Posterior cingulate gyrus (tissue), 11 donors: ENCODE measurements around the gene PTPRG.
A peak's percentile ranks its signal among the peaks of the same experiment; 100 is the strongest.

Source experiments
- DNase-seq, 10 donors: peaks; one replicate each; pipeline versions ENCODE4 v3.0.0 to v3.0.0-alpha.2; 2020 to 2021; ENCODE audit warnings: mixed read lengths in 3 of 10
- intact Hi-C: fragments of 100-400 bp; cut with DNase I; formaldehyde crosslinking; loops from one replicate; pipeline ENCODE4 v1.15.1; 2023

PTPRG gene

GRCh38 chr3:61844346-61844745, 283.0 kb downstream of the PTPRG start:
- intact Hi-C loops, result no loop called here

DNA sequence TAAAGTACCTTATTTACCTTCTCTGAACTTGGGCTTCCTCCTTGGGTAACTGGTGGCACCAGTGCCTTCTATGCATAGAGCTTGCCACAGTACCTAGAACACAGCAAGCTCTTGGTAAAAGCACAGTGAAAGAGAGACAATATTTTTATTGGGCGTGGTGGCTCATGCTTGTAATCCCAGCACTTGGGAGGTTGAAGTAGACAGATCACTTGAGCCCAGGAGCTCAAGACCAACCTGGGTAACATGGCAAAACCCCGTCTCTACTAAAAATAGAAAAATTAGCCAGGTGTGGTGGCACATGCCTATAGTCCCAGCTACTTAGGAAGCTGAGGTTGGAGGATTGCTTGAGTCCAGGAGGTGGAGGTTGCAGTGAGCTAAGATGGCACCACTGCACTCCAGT, 285.1 kb downstream of the PTPRG start:
- intact Hi-C loops, result no loop called here
- no peak for DNase-seq

More at GRCh38 chr3:61844346-61844745, 283.0 kb downstream of the PTPRG start:
- no peak for DNase-seq

DNA sequence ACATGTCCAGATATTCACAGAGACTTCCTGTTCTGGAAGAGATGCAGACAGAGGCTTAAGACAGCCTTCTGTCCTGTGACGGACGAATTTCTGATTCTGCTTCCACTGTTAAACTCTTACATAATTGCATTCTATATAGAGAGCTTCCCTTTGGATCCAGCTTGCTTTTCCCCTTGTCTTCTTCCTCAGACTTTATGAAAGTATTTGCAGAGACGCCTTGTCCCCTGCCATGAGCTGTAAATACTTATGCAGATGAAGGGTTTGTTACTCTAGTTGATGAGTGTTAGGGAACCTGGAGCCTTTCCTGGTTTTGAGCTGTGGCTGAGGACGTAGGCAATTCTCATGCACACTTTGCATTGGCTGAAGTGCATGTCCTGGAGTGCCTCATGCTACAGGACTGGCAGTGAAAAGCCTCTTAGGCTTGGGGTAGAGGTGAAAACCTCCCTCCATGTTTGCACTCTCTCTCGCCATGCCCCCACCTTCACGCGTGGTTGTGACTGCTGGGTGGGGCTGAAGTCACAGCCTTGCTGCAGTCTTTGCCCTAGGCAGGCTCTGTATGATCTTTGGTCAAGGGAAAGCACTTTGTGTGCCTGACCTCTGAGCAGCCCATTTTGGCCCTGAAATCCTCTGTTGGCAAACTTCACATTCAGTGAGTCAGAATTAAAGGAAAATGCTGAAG, 286.6 kb downstream of the PTPRG start:
- DNase-seq, result peak in 6 of 10 donors; percentile 10 to 83 (median 29)
- intact Hi-C loops, result no loop called here

DNA sequence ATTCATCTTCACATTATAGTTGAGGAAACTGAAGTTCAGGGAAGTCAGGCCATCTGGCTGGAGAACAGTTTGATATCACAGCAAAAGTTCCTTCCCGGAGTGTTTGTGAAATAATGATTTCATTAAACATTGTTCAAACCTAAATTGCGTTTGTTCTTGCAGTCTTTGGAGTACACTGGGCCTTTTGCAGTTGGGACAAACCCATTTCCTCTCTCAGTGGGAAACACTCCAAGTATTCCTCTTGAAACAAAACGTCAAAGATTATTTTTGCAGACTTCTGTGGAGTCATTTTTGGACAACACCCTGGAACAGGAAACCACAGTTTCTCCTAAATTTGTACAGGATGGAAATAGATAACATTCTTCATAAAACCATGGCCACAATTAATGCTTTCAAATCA, 287.5 kb downstream of the PTPRG start:
- no peak for DNase-seq
- intact Hi-C loops, result no loop called here

DNA sequence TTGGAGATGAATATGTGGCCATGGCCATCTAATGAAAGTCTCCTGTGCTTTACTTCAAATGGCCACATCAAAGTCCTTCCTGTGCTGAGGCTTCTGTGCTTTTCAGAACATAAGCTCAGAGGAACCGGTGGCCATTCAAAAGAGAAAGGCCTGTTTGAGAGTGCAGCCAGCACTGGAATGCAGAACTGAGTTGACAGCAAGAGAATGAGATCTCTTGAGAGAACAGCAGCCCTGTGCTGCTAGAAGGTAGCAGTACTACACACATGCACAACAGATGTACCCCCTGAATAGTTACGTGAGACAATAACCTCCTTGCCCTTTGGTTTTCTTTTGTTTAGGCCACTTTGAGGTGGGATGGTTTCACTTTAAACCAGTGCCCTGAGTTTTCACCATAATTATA, 292.5 kb downstream of the PTPRG start:
- no peak for DNase-seq
- intact Hi-C loops, result loop anchor here (10.0 kb wide), 1 partner anchor 289 kb away; the partner anchor contains the start of gene PTPRG

DNA sequence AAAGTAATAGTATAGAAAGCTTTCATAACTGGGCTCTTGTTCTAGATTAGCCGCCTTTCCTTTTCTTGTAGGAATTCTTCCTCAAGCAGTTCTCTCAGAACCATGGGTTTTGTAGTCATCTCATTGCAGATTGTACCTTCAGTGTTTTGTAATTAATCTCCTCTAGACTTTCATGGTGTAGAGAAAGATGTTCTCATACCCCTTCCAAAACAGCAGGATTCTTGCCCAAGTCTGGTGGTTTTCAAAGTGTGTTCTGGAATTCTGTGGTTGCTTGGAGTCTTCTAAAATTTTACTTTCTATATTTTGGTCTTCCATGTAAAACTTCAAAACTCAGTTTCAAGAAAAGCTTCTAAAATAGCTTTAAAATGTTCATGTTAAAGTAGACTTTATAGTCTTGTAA, 293.8 kb downstream of the PTPRG start:
- intact Hi-C loops, result loop anchor here (5.0 to 10.0 kb wide), 2 partner anchors 290 to 332 kb away; partner anchors contain the start of gene PTPRG
- DNase-seq, result no peak

GRCh38 chr3:61857297-61857696, 295.9 kb downstream of the PTPRG start:
- intact Hi-C loops, result loop anchor here (5.0 to 10.0 kb wide), 2 partner anchors 292 to 330 kb away; partner anchors contain the start of gene PTPRG
- DNase-seq, result no peak

DNA sequence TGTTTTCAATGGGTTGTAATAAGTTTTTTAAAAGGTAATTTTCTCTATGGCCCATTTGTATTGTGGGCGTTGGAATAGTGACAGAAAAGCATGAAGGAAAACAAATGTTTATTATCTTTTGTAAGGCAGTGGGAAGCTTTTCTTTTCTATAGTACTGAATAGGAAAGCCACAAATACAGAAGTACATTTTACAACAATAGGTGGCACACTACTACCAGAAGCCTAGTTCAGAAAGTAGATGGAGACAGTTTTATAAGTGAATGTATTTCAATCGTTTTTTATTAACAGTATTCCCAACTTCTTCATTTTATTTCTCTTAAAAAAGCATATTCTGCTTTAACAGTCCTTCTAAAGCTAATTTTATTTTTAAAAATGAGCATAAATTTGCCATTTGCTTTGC, 296.7 kb downstream of the PTPRG start:
- intact Hi-C loops, result loop anchor here (5.0 to 10.0 kb wide), 2 partner anchors 293 to 329 kb away; partner anchors contain the start of gene PTPRG
- no peak for DNase-seq

DNA sequence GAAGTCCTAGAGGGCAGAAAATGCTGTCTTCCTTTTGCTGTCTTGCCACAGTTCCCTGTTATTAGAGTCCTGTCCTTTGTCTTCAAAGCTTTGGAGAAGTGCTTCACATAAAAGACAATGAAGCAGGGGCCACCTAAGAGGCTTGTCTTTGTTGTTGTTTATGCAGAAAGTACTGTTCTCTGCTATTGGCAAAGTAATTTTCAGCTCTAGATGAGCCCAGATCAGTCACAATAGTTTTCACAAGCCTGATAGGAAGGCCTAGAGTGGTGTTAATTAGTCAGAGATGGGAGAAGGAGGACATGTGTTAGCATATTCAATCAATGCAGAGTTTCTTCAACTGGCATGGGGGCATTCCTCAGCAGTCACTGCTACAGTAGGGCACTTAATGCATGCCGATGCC, 300.0 kb downstream of the PTPRG start:
- DNase-seq, result no peak
- intact Hi-C loops, result no loop called here

DNA sequence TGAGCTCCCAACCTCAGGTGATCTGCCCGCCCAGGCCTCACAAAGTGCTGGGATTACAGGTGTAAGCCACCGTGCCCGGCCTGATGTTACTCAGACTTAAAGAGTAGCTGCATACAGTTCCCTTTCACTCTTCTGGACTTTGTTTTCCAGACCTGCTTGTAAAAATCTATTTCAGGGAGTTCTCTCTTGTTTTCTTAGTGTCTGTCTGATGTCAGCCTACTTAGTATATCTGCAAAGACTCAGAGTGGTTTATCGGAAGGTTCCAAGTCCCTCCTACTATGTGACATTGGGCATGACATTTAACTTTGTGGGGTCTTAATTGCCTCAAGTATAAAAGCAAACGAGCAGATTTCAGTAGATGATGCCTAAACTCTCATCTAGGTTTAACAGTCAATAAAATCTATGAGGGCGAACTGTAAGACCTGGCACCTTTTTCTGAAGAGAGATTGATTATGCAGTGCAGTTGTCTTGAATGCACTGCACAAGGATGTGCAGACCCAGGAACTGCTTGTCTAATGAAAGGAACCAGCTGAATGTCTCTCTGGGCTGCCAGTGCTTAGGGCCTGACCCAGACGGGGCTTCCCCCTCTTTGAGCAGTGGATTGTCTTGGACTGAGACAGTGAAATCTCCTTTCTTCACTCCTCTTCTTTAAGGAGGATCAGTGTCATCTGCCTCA, 301.4 kb downstream of the PTPRG start:
- intact Hi-C loops, result no loop called here
- DNase-seq, result no peak

DNA sequence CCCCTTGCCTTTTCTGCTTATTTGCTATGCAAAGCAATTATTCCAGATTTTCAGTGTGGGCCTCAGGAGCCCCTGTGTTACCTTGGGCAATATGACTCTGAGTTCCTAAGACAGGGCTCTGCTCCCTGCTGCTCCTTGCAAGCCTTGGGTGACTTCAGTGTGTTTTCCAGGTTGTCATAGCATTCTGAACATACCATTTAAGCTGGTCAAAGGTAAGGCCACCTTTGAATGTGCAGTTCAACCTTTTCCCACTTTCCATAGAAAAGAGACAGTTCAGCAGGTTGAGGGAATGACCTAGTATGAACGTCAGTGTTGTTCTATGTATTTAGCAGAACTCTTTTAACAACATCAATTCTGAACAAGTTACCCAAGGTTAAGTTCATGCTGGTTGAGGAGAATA, 302.2 kb downstream of the PTPRG start:
- no peak for DNase-seq
- intact Hi-C loops, result no loop called here

GRCh38 chr3:61864886-61865285, 303.5 kb downstream of the PTPRG start:
- intact Hi-C loops, result no loop called here
- DNase-seq, result no peak

DNA sequence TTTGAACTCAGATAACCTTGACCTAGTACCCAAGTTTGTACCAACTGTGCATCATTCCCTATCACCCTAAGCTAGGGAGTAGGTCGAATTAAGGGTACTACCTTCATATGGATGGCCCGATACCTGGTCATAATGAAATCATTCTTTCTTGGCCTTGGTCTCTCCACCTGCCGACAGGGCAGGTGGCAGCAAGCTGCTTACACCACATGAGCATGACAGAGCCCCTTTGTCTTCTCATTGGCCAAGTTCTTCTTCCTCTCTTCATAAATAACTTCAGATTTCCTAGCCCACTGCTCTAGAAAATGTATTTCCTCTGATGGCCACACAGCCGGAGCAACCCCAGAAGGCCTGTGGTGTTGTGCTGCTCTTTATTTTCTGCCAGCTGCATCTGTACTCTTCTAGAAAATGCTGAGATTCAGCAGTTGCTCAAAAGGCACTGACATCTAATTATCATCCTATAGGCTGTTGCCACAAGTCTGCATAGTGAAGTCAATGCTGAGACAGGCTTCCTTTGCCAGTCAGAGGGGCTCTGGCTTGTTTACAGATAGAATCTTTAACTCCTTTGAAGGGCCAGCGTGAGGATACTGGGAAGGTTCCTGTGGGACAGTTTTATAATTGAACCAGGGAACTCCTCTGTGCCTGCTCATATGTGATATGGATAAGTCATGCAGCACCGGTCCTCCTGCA, 304.2 kb downstream of the PTPRG start:
- DNase-seq, result no peak
- intact Hi-C loops, result no loop called here

GRCh38 chr3:61866153-61866542, 304.8 kb downstream of the PTPRG start:
- intact Hi-C loops, result no loop called here
- DNase-seq, result no peak

- intact Hi-C loops, result no loop called here
- no peak for DNase-seq
These were observed 305.6 kb downstream of the PTPRG start for GRCh38 chr3:61866961-61867461.

DNA sequence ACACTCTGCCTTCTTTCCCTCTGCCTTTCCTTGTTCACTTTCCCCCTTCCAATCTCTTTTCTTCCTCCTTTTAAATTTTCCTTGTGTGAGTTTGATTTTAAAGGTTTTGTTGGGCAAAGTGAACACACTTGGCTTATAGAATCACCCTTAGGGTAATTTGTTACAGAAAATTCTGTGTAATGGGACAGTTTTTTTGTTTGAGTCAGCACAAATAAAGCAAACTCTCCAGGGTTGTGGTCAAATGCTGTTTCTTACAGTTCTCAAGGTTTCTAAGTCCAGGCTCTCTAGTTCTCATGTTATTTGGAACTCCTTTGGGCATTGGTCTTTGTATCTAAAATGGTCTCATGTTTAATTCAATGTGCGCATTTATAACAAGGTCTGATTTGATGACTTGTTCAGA, 307.1 kb downstream of the PTPRG start:
- intact Hi-C loops, result no loop called here
- DNase-seq, result no peak

GRCh38 chr3:61869371-61869770, 308.0 kb downstream of the PTPRG start:
- no peak for DNase-seq
- intact Hi-C loops, result no loop called here

DNA sequence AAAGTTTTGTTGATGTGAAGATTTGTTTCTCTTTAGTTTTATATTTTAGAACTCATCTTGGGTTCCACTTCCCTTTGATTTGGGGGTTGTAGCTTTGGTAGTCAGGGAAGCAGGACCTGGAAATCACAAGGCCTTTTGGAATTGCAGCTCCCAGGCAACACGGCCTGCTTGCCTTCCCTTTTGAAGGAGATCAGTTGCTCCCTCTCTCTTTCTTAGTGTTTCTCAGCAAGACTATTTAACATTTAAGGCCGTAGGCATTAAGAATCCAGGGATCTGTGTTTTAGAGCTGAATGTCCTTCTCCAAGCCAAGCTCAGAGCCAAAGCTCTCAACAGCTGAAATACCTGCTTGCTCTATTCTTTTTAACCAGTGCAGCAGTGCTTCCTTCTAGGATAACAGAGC, 310.3 kb downstream of the PTPRG start:
- intact Hi-C loops, result no loop called here
- DNase-seq, result no peak

DNA sequence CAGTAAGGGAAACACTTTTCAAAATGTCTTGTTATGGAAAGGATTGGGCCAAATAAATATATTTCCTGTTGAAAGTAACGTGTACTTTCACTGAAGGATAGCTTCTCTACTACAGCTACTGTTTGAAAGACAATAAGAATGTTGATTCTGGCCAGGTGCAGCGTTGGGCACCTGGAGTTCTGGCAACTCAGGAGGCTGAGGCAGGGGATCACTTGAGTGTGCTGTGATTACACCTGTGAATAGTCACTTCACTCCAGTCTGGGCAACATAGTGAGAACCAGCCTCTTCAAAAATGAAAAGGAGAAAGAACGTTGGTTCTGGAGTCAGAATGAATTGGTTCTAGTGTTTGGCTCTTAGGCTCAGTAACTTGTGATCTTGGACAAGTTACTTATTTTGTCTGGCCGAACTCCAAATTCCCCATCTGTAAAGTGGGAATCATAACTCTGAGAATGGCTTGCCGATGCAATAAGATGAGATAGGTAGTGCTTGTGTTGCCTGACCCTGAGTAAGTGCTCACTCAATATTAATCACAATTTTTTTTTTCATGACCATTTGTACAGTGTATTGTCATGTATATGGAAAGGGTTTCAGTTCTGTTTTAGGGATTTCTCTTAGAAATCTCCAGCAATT, 310.8 kb downstream of the PTPRG start:
- intact Hi-C loops, result no loop called here
- DNase-seq, result no peak

DNA sequence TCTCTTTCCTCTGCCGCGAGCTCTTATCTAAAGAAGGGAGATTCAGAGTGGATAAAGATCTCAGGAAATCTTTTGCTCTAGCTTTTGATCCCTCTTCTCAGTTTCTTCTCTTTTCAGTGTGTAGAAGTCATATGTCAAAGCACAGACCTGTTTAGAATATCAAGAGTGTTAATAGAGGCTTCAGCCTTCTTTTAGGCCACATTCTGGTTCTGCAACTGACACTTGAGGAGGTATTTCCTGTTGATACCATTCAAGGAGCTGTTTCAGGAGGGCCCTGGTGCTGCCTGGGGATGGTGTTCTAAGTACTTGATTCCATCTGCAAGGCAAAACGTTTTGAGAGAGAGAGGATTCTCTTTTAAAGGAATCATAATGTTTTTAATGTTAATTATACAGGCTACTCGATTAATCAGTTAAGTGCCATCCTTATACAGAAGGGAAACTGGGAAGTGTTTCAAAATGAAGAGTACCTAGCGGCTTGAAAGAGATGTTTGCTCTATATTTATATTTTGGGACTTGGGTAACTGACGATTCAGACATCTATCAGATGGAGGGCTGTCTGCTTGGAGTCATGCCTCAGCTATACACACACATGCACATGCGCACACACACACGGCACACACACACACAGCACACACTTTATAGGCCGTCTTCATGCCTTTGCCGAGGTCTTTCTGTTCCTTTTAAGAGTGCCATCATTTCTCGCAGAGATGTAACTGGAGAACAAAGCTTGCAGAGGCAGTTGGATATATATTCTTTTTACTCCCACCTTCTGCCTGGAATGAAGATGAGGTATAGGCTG, 313.9 kb downstream of the PTPRG start:
- intact Hi-C loops, result no loop called here
- DNase-seq, result peak in 1 of 10 donors; percentile 75
